GM12891 (cell line): ENCODE data around the gene RC3H1.

Experiments used
- PAX5 ChIP-seq: IDR thresholded peaks from 2 replicates; pipeline ENCODE4 v1.6.1; 2011; ENCODE audit warnings: low read length, moderate library complexity, mild to moderate bottlenecking; ENCODE audit not compliant: insufficient read depth, severe bottlenecking
- POLR2A ChIP-seq: IDR thresholded peaks from 2 replicates; pipeline ENCODE4 v1.6.1; 2011; ENCODE audit warnings: low read depth, low read length, control low read depth
- POLR2AphosphoS5 ChIP-seq: IDR thresholded peaks from 2 replicates; pipeline ENCODE4 v1.6.1; 2011; ENCODE audit warnings: low read depth, low read length, control low read depth
- TAF1 ChIP-seq: IDR thresholded peaks from 2 replicates; pipeline ENCODE4 v1.6.1; 2011; ENCODE audit warnings: low read depth, low read length, control low read depth

- TF ChIP-seq TAF1, result no peak
- no peak for TF ChIP-seq POLR2AphosphoS5
- no peak for TF ChIP-seq POLR2A
- no peak for TF ChIP-seq PAX5
These were observed 134.5 kb downstream of the RC3H1 start for GRCh38 chr1:173887627-173888026.
